D721Med (cell line): ENCODE data around the gene LGALS7.

ENCODE experiments used
- DNase-seq: peaks from one replicate; pipeline ENCODE4 v3.0.0; 2011; ENCODE audit warnings: low spot score; ENCODE audit not compliant: insufficient read length
- FAIRE-seq: peaks from 2 replicates; lab custom pipeline; 2011; peaks lifted over from hg19 to GRCh38; lab: Jason Lieb, UNC
- CTCF ChIP-seq: IDR thresholded peaks from 2 replicates; pipeline ENCODE4 v1.5.1; 2012; ENCODE audit warnings: mild to moderate bottlenecking, control low read depth; ENCODE audit not compliant: insufficient read depth; ENCODE audit errors: missing control alignments

LGALS7 gene

GRCh38 chr19:38742296-38742695 lies 31.0 kb downstream of the LGALS7 start:
- FAIRE-seq (no peak), DNase-seq (peak; percentile 5)
- TF ChIP-seq CTCF = no peak

GRCh38 chr19:38741670-38742069 lies 31.6 kb downstream of the LGALS7 start:
- no peak for FAIRE-seq
- peak; percentile 7 for DNase-seq

GRCh38 chr19:38740932-38741331 lies 32.4 kb downstream of the LGALS7 start:
- TF ChIP-seq CTCF = no peak
- DNase-seq (no peak), FAIRE-seq (no peak)

More at GRCh38 chr19:38741670-38742069, 31.6 kb downstream of the LGALS7 start:
- TF ChIP-seq CTCF = no peak

- FAIRE-seq = no peak
- no peak for TF ChIP-seq CTCF
- DNase-seq = peak; percentile 3
Observed at GRCh38 chr19:38740257-38740592, 33.1 kb downstream of the LGALS7 start.

GRCh38 chr19:38739440-38740256 lies 33.7 kb downstream of the LGALS7 start:
- no peak for FAIRE-seq
- DNase-seq = peak; percentile 1
- TF ChIP-seq CTCF = no peak

GRCh38 chr19:38737921-38738737 lies 35.2 kb downstream of the LGALS7 start:
- no peak for TF ChIP-seq CTCF
- FAIRE-seq = no peak
- DNase-seq = no peak

- FAIRE-seq (no peak), DNase-seq (no peak)
- TF ChIP-seq CTCF = no peak
Observed at GRCh38 chr19:38737281-38737865, 35.9 kb downstream of the LGALS7 start.
